Vagina (tissue), 2 donors: Measurements from ENCODE around the gene STXBP1. TPM values are rescaled to one million over a fixed set of nuclear protein-coding genes. Genes with fewer than 3 reads are reported as not detected.

Experiments used
- DNase-seq, 2 donors: peaks; one replicate each; pipeline ENCODE4 v3.0.0-alpha.2; 2017; ENCODE audit errors: extremely low spot score in 2 of 2
- H3K27ac ChIP-seq: fragments of 200-600 bp; sonication (generic); one replicate; pipeline ENCODE4 v1.5.1; 2019
- H3K27me3 ChIP-seq: fragments of 200-600 bp; sonication (generic); one replicate; pipeline ENCODE4 v1.5.1; 2019
- H3K36me3 ChIP-seq, 2 donors: fragments of 200-600 bp; sonication (generic); one replicate each; pipeline ENCODE4 v1.5.1; 2017 to 2019
- H3K4me1 ChIP-seq: fragments of 200-600 bp; sonication (generic); one replicate; pipeline ENCODE4 v1.5.1; 2019
- H3K4me3 ChIP-seq, 2 donors: fragments of 200-600 bp; sonication (generic); 1 replicate in 1 of 2; 2 replicates in 1 of 2; pipeline ENCODE4 v1.5.1; 2016 to 2019
- H3K9me3 ChIP-seq: fragments of 200-600 bp; sonication (generic); one replicate; pipeline ENCODE4 v1.5.1; 2019
- POLR2A ChIP-seq, 2 donors: fragments of 450-650 bp; IDR thresholded peaks; one replicate each; pipeline ENCODE4 v1.6.1; 2017; ENCODE audit warnings: antibody characterized with exemption in 2 of 2, mild to moderate bottlenecking in 2 of 2, moderate library complexity in 2 of 2
- POLR2AphosphoS5 ChIP-seq, 2 donors: sonication (generic); formaldehyde crosslinking; IDR thresholded peaks; one replicate each; pipeline ENCODE4 v1.9.0; 2017; ENCODE audit warnings: antibody characterized with exemption in 2 of 2, mild to moderate bottlenecking in 2 of 2, low read depth in 1 of 2; ENCODE audit not compliant: insufficient read depth in 1 of 2
- intact Hi-C: fragments of 100-400 bp; cut with DNase I; formaldehyde crosslinking; loops from one replicate; pipeline ENCODE4 v1.15.1; 2023
- total RNA-seq: library from RNA; depleted of rRNA; stranded (reverse); fragments of >200 nt; gene quantifications from one replicate; pipeline ENCODE4 v1.2.3, GENCODE V29; 2016
- TF ChIP-seq, protein P1 (sequence below), 3 experiments: fragments of 450-650 bp in 2 of 3; fragments of 200-600 bp in 1 of 3; sonication (generic) in 1 of 3; IDR thresholded peaks; one replicate each; pipeline ENCODE4 v1.5.1; 2017 to 2019; ENCODE audit warnings: antibody characterized with exemption in 3 of 3, mild to moderate bottlenecking in 2 of 3, moderate library complexity in 2 of 3

The STXBP1 gene
- total RNA-seq, 1 donor from 2014 or later: 56.2 TPM

DNA sequence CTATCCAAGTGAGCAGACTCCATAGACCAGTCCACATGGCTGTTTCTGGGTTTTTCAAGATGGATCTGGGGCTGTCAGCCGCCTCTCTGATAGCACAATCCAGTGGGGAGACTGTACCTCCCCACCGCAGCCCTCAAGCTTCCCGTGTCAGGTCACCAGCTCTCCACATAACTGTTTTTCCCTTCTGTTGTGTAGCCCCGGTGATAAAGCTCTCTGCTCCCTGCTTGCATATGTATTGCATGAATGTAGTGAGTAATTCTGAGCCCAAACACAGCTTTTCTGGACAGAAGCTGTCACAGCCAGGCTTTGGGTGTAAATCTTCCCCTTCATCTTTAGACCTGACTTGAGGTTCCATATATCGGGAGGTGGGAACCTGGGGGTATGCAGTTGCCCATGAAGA is 71.6 kb downstream of the STXBP1 start:
- TF ChIP-seq, protein P1, sequence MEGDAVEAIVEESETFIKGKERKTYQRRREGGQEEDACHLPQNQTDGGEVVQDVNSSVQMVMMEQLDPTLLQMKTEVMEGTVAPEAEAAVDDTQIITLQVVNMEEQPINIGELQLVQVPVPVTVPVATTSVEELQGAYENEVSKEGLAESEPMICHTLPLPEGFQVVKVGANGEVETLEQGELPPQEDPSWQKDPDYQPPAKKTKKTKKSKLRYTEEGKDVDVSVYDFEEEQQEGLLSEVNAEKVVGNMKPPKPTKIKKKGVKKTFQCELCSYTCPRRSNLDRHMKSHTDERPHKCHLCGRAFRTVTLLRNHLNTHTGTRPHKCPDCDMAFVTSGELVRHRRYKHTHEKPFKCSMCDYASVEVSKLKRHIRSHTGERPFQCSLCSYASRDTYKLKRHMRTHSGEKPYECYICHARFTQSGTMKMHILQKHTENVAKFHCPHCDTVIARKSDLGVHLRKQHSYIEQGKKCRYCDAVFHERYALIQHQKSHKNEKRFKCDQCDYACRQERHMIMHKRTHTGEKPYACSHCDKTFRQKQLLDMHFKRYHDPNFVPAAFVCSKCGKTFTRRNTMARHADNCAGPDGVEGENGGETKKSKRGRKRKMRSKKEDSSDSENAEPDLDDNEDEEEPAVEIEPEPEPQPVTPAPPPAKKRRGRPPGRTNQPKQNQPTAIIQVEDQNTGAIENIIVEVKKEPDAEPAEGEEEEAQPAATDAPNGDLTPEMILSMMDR (IDR thresholded peaks at IDR 0.05): no peak
- no peak for TF ChIP-seq POLR2AphosphoS5 (IDR thresholded peaks at IDR 0.05; ENCODE audit: insufficient read depth in 1 of 2, low read depth in 1 of 2)
- no peak for TF ChIP-seq POLR2A (IDR thresholded peaks at IDR 0.05)

DNA sequence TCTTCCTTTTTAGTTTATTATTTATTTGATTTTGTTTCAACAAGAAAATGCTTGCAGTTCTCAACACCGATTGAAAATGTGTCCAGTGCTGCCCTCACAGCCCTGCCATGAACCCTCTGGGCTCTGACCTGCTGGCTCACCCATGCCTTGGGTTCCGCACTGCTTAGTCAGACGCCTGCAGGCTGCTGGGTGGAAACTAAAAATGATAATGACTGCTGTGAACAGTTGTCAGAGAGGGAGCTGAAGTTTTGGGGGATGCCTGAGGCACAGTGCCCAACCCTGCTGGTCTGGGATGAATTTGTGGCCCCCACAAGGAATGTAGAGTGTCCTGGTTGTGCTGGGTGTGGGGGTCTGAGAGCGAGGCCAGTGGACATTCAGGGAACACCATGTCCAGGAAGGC is 72.5 kb downstream of the STXBP1 start:
- TF ChIP-seq, protein P1 (IDR thresholded peaks at IDR 0.05): no peak
- no peak for TF ChIP-seq POLR2A (IDR thresholded peaks at IDR 0.05)
- no peak for TF ChIP-seq POLR2AphosphoS5 (IDR thresholded peaks at IDR 0.05; ENCODE audit: insufficient read depth in 1 of 2, low read depth in 1 of 2)
- peaks cover 0 to 53% of the 10 kb centered on the region in 2 donors for H3K36me3 ChIP-seq
- no peaks in the 10 kb centered on the region for H3K9me3 ChIP-seq
- no peak for DNase-seq
- H3K4me3 ChIP-seq: no peak overlapping the region
- no peaks in the 10 kb centered on the region for H3K4me1 ChIP-seq
- H3K27ac ChIP-seq: no peak overlapping the region
- intact Hi-C loops: no loop called here
- H3K27me3 ChIP-seq: no peaks in the 10 kb centered on the region

More for the DNA sequence above, 71.6 kb downstream of the STXBP1 start:
- intact Hi-C loops: no loop called here
- Histone ChIP-seq H3K4me1 (no peaks in the 10 kb centered on the region), H3K36me3 (peaks cover 0 to 59% of the 10 kb centered on the region in 2 donors), H3K9me3 (no peaks in the 10 kb centered on the region), H3K27ac (no peak overlapping the region), H3K27me3 (no peaks in the 10 kb centered on the region), H3K4me3 (no peak overlapping the region)
- no peak for DNase-seq

DNA sequence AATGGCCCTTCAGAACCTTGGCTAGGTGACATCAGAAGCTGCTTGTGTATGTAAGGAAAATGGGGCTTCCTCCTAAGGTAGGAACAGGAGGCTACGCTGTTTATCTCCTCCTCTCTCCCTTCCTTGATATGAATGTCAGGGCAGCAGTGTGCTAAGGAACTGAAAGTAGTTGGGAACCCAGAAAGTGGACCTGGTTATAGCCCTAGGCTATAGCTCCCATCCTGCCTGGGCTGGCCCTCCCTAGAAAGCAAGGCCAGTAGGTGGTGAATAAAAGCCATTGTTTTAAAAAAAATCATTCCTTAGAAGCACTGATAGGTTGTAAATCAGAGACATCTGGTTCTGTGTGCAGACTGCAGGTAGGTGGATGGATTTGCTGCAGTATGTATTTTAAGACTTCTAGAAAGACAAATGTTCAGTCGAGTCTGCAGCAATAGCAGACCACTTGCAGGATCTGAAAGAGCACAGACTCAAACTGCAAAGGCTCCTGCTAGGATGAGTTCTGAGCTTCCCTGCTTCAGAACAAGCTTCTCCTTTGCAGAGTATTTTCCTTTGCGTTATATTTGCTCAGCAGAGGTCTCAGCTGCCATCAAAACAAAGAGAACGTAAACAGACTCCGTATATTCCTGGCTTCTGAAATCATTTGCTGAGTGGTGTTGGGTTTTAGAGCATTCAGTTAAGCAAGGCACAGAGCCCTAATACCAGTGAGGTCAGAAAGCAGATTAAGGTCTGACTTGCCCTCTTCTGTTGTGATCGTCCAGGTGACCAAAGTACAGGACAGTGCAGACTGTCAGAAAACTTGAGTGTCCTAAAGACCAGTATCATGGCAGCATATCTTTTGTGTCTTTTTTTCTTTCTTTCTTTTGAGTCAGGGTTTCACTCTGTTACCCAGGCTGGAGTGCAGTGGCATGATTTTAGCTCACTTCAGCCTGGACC is 74.7 kb downstream of the STXBP1 start:
- no peak overlapping the region for H3K4me3 ChIP-seq
- TF ChIP-seq, protein P1 (IDR thresholded peaks at IDR 0.05): no peak
- no peak for TF ChIP-seq POLR2AphosphoS5 (IDR thresholded peaks at IDR 0.05; ENCODE audit: insufficient read depth in 1 of 2, low read depth in 1 of 2)
- TF ChIP-seq POLR2A (IDR thresholded peaks at IDR 0.05): no peak
- no peaks in the 10 kb centered on the region for H3K27me3 ChIP-seq
- intact Hi-C loops: no loop called here
- no peaks in the 10 kb centered on the region for H3K9me3 ChIP-seq
- peaks cover 0 to 41% of the 10 kb centered on the region in 2 donors for H3K36me3 ChIP-seq
- H3K27ac ChIP-seq: no peak overlapping the region
- no peak for DNase-seq
- no peaks in the 10 kb centered on the region for H3K4me1 ChIP-seq

DNA sequence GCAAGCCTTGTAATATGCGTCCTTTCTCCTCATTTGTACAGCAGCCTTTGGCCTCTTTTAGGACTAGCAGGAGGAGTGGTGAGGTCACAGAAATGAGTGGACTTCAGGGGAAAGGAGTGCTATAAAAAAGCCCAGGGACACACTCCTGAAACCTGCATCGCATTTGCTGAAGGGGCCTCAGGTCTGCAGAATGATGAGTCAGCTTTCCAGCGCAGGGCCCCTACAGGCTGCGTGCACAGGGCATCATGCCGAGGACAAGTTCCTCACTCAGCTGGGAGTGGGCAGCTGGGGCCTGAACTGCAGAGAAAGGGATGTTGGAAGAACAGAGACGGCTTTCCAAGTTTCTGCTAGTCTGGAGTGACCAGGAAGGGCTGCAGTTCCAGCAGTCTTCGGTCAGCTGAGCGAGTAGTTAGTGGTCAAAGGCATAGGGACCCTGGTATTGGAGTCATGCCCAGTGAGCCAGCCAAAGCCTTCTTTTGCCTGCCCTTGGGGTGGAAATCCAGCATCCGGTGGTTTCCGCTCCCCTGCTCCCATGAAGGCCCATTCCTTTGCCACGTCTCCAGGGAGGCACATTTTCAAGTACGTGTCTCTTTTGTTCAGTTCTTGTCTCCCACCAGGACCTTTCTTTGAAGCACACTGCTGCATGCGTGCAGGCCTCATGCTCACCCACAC is 77.4 kb downstream of the STXBP1 start:
- H3K4me3 ChIP-seq: no peak overlapping the region
- DNase-seq: no peak
- H3K36me3 ChIP-seq: peaks cover 0 to 24% of the 10 kb centered on the region in 2 donors
- H3K4me1 ChIP-seq: no peaks in the 10 kb centered on the region
- TF ChIP-seq, protein P1 (IDR thresholded peaks at IDR 0.05): no peak
- TF ChIP-seq POLR2A (IDR thresholded peaks at IDR 0.05) (no peak), POLR2AphosphoS5 (IDR thresholded peaks at IDR 0.05; ENCODE audit: insufficient read depth in 1 of 2, low read depth in 1 of 2) (no peak)
- H3K27ac ChIP-seq: no peak overlapping the region
- no peaks in the 10 kb centered on the region for H3K27me3 ChIP-seq
- intact Hi-C loops: no loop called here
- no peaks in the 10 kb centered on the region for H3K9me3 ChIP-seq
